K562 (cell line): ENCODE results near the gene PTTG1IP. TPM values are rescaled to one million over a fixed set of nuclear protein-coding genes. Genes with fewer than 3 reads are reported as not detected.
A peak's percentile ranks its signal among the peaks of the same experiment; 100 is the strongest.

Experiments
- ATAC-seq: fragments of 200-7000 bp; cut with Tn5 transposase; 3 replicates; pipeline ENCODE4 v1.9.1; 2020; ENCODE audit warnings: moderate library complexity
- BruUV-seq: library from RNA; stranded (reverse); fragments of 400-500 nt; replicated peaks from 2 replicates; lab custom pipeline; 2021; lab: Mats Ljungman, UMichigan
- CTCF ChIA-PET: fragments of 300-600 bp; formaldehyde crosslinking; extraction: SDS; loops from one replicate; lab custom pipeline; 2021; ENCODE audit warnings: low intra/inter-chr PET ratio; lab: Yijun Ruan, JAX
- POLR2A ChIA-PET: fragments of 300-600, 350-650 bp; sonication (Branson Sonifier 250); formaldehyde crosslinking; extraction: SDS; loops from one replicate; lab custom pipeline; 2021; ENCODE audit warnings: antibody characterized with exemption, inconsistent platforms; lab: Yijun Ruan, JAX
- DNase-seq, 4 experiments: peaks; one replicate each; pipeline versions ENCODE4 v3.0.0 to v3.0.0-alpha.2; 2011 to 2018; ENCODE audit warnings: low spot score in 3 of 4, mixed read lengths in 3 of 4; ENCODE audit errors: extremely low read depth in 1 of 4
- FAIRE-seq: peaks from 2 replicates; lab custom pipeline; 2011; peaks lifted over from hg19 to GRCh38; lab: Jason Lieb, UNC
- H2AFZ ChIP-seq: 2 replicates; pipeline ENCODE4 v1.6.0; 2011; ENCODE audit warnings: low read depth, low read length, control low read depth, inconsistent platforms
- H3K27ac ChIP-seq: fragments of 200-600 bp; 3 replicates; pipeline ENCODE4 v1.8.0; 2011; ENCODE audit warnings: low read depth, mild to moderate bottlenecking, control low read depth, inconsistent platforms, low read length, moderate library complexity, mixed read lengths; ENCODE audit errors: extremely low read depth
- H3K27me3 ChIP-seq, 2 experiments: fragments of 300-600 bp in 1 of 2; 2 replicates in 1 of 2; 3 replicates in 1 of 2; pipeline versions ENCODE4 v1.6.0 to v1.8.0; 2011; ENCODE audit warnings: inconsistent platforms in 2 of 2, low read length in 2 of 2, mild to moderate bottlenecking in 1 of 2, mixed read lengths in 1 of 2, moderate library complexity in 1 of 2; ENCODE audit not compliant: control insufficient read depth in 2 of 2, insufficient read depth in 2 of 2
- H3K36me3 ChIP-seq: fragments of 300-600 bp; 3 replicates; pipeline ENCODE4 v1.8.0; 2011; ENCODE audit warnings: mild to moderate bottlenecking, low read length, inconsistent platforms; ENCODE audit not compliant: control insufficient read depth, insufficient read depth
- H3K4me1 ChIP-seq, 2 experiments: fragments of 200-600 bp in 1 of 2; replicated peaks in 1 of 2; 2 replicates in 1 of 2; 3 replicates in 1 of 2; pipeline versions ENCODE4 v1.5.1 to v1.8.0; 2011; ENCODE audit warnings: inconsistent platforms in 2 of 2, low read length in 2 of 2, mild to moderate bottlenecking in 1 of 2, mixed read lengths in 1 of 2, moderate library complexity in 1 of 2; ENCODE audit not compliant: control insufficient read depth in 2 of 2, insufficient read depth in 2 of 2
- H3K4me2 ChIP-seq: 2 replicates; pipeline ENCODE4 v1.6.1; 2011; ENCODE audit warnings: low read length, control low read depth, inconsistent platforms, mixed read lengths; ENCODE audit not compliant: insufficient read depth
- H3K4me3 ChIP-seq: fragments of 200-600 bp; sonication (generic), shearing (Covaris generic); 2 replicates; pipeline ENCODE4 v1.5.1; 2016; ENCODE audit warnings: control low read depth, inconsistent platforms
- H3K79me2 ChIP-seq: fragments of 200-600 bp; 3 replicates; pipeline ENCODE4 v1.8.0; 2011; ENCODE audit warnings: low read length, inconsistent platforms; ENCODE audit not compliant: control insufficient read depth, insufficient read depth
- H3K9ac ChIP-seq, 2 experiments: 2 replicates each; pipeline versions ENCODE4 v1.6.0 to v1.6.1; 2011; ENCODE audit warnings: low read depth in 2 of 2, low read length in 2 of 2, control low read depth in 1 of 2, inconsistent platforms in 1 of 2, mild to moderate bottlenecking in 1 of 2, mixed read lengths in 1 of 2; ENCODE audit not compliant: insufficient read depth in 1 of 2
- H3K9me1 ChIP-seq: one replicate; pipeline ENCODE4 v1.6.0; 2011; ENCODE audit warnings: inconsistent platforms, mild to moderate bottlenecking, low read length, moderate library complexity; ENCODE audit not compliant: control insufficient read depth, insufficient read depth
- H3K9me3 ChIP-seq: replicated peaks from 2 replicates; pipeline ENCODE4 v1.5.1; 2011; ENCODE audit warnings: low read depth, low read length, inconsistent platforms; ENCODE audit not compliant: control insufficient read depth, insufficient read depth
- H4K20me1 ChIP-seq: replicated peaks from 2 replicates; pipeline ENCODE4 v1.6.1; 2011; ENCODE audit warnings: low read length, inconsistent platforms, mixed read lengths; ENCODE audit not compliant: control insufficient read depth, insufficient read depth
- CBFA2T2 ChIP-seq: fragments of 450-650 bp; conservative IDR thresholded peaks from 2 replicates; pipeline ENCODE4 v1.6.1; 2017; ENCODE audit warnings: mild to moderate bottlenecking
- CBFB ChIP-seq: sonication (generic); formaldehyde crosslinking; IDR thresholded peaks from 2 replicates; pipeline ENCODE4 v1.4.0; 2020; ENCODE audit warnings: mild to moderate bottlenecking, missing genetic modification reagents
- CCAR2 ChIP-seq: fragments of 200-400 bp; formaldehyde crosslinking; IDR thresholded peaks from 2 replicates; pipeline ENCODE4 v1.6.1; 2017; ENCODE audit warnings: mild to moderate bottlenecking, low read depth, low read length
- ERF ChIP-seq: fragments of 450-650 bp; formaldehyde crosslinking; IDR thresholded peaks from 2 replicates; pipeline ENCODE4 v1.4.0; 2020; ENCODE audit warnings: mild to moderate bottlenecking, mixed read lengths
- FOXJ2 ChIP-seq: fragments of 200-800 bp; sonication (Bioruptor generic); IDR thresholded peaks from 2 replicates; pipeline ENCODE4 v1.6.1; 2016; ENCODE audit warnings: missing genetic modification characterization, missing compliant biosample characterization
- HMGN3 ChIP-seq: IDR thresholded peaks from 2 replicates; pipeline ENCODE4 v1.6.1; 2011; ENCODE audit warnings: borderline replicate concordance, low read depth, mild to moderate bottlenecking, mixed read lengths, low read length; ENCODE audit not compliant: insufficient read length; ENCODE audit errors: extremely low read depth
- IRF2 ChIP-seq: sonication (generic); formaldehyde crosslinking; IDR thresholded peaks from 2 replicates; pipeline ENCODE4 v1.8.1; 2022; ENCODE audit warnings: mild to moderate bottlenecking, missing genetic modification reagents
- MBD2 ChIP-seq: sonication (generic); IDR thresholded peaks from 2 replicates; pipeline ENCODE4 v1.6.1; 2016; ENCODE audit warnings: low read depth, borderline replicate concordance
- MCM3 ChIP-seq: fragments of 450-650 bp; IDR thresholded peaks from 2 replicates; pipeline ENCODE4 v1.6.1; 2016
- NCOA1 ChIP-seq: fragments of 450-650 bp; IDR thresholded peaks from 2 replicates; pipeline ENCODE4 v1.6.1; 2016; ENCODE audit warnings: low read depth
- NFXL1 ChIP-seq: fragments of 450-650 bp; formaldehyde crosslinking; IDR thresholded peaks from 2 replicates; pipeline ENCODE4 v1.4.0; 2021; ENCODE audit warnings: mild to moderate bottlenecking
- PML ChIP-seq: IDR thresholded peaks from 2 replicates; pipeline ENCODE4 v1.6.1; 2012; ENCODE audit warnings: low read length, inconsistent platforms
- POU5F1 ChIP-seq: fragments of 150-350 bp; IDR thresholded peaks from 2 replicates; pipeline ENCODE4 v1.6.1; 2014; ENCODE audit warnings: borderline replicate concordance, low read length, low read depth, mild to moderate bottlenecking; ENCODE audit not compliant: partially characterized antibody
- SNIP1 ChIP-seq: fragments of 450-650 bp; IDR thresholded peaks from 2 replicates; pipeline ENCODE4 v1.7.1; 2017; ENCODE audit warnings: low read depth, mild to moderate bottlenecking
- SPI1 ChIP-seq: IDR thresholded peaks from 2 replicates; pipeline ENCODE4 v1.6.1; 2011; ENCODE audit warnings: low read depth, low read length, control low read depth, borderline replicate concordance
- SRF ChIP-seq, 2 experiments: fragments of 250-450, 450-650 bp in 1 of 2; sonication (Bioruptor Pico) in 1 of 2; sonication (generic) in 1 of 2; formaldehyde crosslinking; IDR thresholded peaks; 2 replicates each; pipeline versions ENCODE4 v1.5.0 to v1.5.1; 2020 to 2022; ENCODE audit warnings: mild to moderate bottlenecking in 1 of 2, missing genetic modification reagents in 1 of 2
- ZBED1 ChIP-seq: IDR thresholded peaks from 2 replicates; pipeline ENCODE4 v1.6.1; 2014
- ZNF133 ChIP-seq: fragments of 250-450 bp; sonication (Bioruptor Pico); IDR thresholded peaks from 2 replicates; pipeline ENCODE4 v1.4.0; 2020; ENCODE audit warnings: mild to moderate bottlenecking
- ZNF212 ChIP-seq: fragments of 450-650 bp; formaldehyde crosslinking; IDR thresholded peaks from 2 replicates; pipeline ENCODE4 v1.4.0; 2020; ENCODE audit warnings: mild to moderate bottlenecking
- ZNF23 ChIP-seq: fragments of 250-450 bp; sonication (Bioruptor Pico); IDR thresholded peaks from 2 replicates; pipeline ENCODE4 v1.4.0; 2020; ENCODE audit warnings: mild to moderate bottlenecking
- ZNF239 ChIP-seq: fragments of 250-450 bp; sonication (Bioruptor Pico); IDR thresholded peaks from 2 replicates; pipeline ENCODE4 v1.4.0; 2020; ENCODE audit warnings: mild to moderate bottlenecking
- WGBS: fragments of 100-300 bp; shearing (Covaris generic); methylation state at CpG from one replicate; pipeline ENCODE4 v1.1.6; 2016; ENCODE audit warnings: low coverage, mixed read lengths; ENCODE audit not compliant: insufficient coverage; ENCODE audit errors: missing lambda C conversion rate; 5-methylcytosine and 5-hydroxymethylcytosine counted together
- in situ Hi-C: fragments of 300-500 bp; cut with MboI; formaldehyde crosslinking; loops from 4 replicates; pipeline ENCODE4 v1.15.0; 2018; ENCODE audit warnings: inconsistent platforms, mixed read lengths
- intact Hi-C: fragments of 100-400 bp; cut with micrococcal nuclease; formaldehyde crosslinking; loops from 2 replicates; pipeline ENCODE4 v1.14.2; 2022
- polyA plus RNA-seq, 8 experiments: library from polyadenylated mRNA; depleted of rRNA in 4 of 8; stranded (reverse) in 5 of 8; unstranded in 3 of 8; fragments of >200 nt; fragmentation: Nextera tagmentation in 2 of 8; fragmentation: Illumina TruSeq in 1 of 8; extraction: Ambion mirVana in 2 of 8; extraction: Trizol in 1 of 8; gene quantifications; 2 replicates each; pipeline versions ENCODE4 v1.2.1 to v1.2.3, GENCODE V29; 2011 to 2014; ENCODE audit warnings: inconsistent platforms in 1 of 8, missing spikeins in 1 of 8
- total RNA-seq, 7 experiments: library from RNA; depleted of rRNA in 6 of 7; stranded (reverse); fragments of >200 nt in 6 of 7; fragmentation: Illumina TruSeq in 2 of 7; extraction: Trizol in 2 of 7; gene quantifications; 2 replicates each; pipeline versions ENCODE4 v1.2.1 to v1.2.3, GENCODE V29; 2011 to 2021; ENCODE audit warnings: low replicate concordance in 1 of 7
- TF ChIP-seq, protein P1 (sequence below): sonication (generic); formaldehyde crosslinking; IDR thresholded peaks from 2 replicates; pipeline ENCODE4 v1.8.1; 2023; ENCODE audit warnings: mild to moderate bottlenecking, missing genetic modification reagents, moderate library complexity
- TF ChIP-seq, protein P2 (sequence below), 3 experiments: fragments of 200-800 bp in 1 of 3; sonication (Bioruptor generic) in 1 of 3; sonication (generic) in 1 of 3; formaldehyde crosslinking in 1 of 3; IDR thresholded peaks; 2 replicates each; pipeline versions ENCODE4 v1.6.1 to v1.8.0; 2016 to 2022; ENCODE audit warnings: mild to moderate bottlenecking in 2 of 3, missing compliant biosample characterization in 2 of 3, missing genetic modification characterization in 2 of 3, missing genetic modification reagents in 1 of 3
- TF ChIP-seq, protein P3 (sequence below): sonication (generic); formaldehyde crosslinking; IDR thresholded peaks from 2 replicates; pipeline ENCODE4 v1.8.0; 2022; ENCODE audit warnings: missing genetic modification reagents, mild to moderate bottlenecking, borderline replicate concordance

Gene PTTG1IP
- total and polyA plus RNA-seq, 9 of the 15 experiments (the other 6 are each of a cell fraction or from before 2014, with no cell fraction given): 5.0 to 99.3 (median 82.4) TPM

DNA sequence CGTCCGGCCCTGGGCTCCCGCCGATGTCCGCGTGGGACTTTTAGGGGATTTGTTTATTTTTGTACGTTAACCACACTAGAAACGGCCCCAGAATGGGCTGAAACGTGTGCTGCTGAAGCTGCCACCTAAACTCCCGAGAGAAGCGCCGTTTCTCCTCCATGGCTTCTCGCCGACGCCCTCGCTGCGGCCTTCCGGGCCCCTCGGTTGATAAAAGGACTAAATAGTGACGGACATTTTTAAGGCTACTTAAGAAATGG lies 678 bp upstream of the PTTG1IP start:
- Histone ChIP-seq H3K27ac (peak overlapping the region; percentile 74), H3K36me3 (no peaks in the 10 kb centered on the region), H3K4me2 (peak overlapping the region; percentile 85), H3K79me2 (peaks cover 43% of the 10 kb centered on the region), H3K9ac (peak overlapping the region; percentile 74 to 91), H3K27me3 (no peaks in the 10 kb centered on the region), H2AFZ (peak overlapping the region; percentile 78), H3K4me1 (peaks cover 42 to 54% of the 10 kb centered on the region in 2 experiments), H3K9me1 (peaks cover 15% of the 10 kb centered on the region), H3K9me3 (no peaks in the 10 kb centered on the region), H4K20me1 (peaks cover 26% of the 10 kb centered on the region), H3K4me3 (peak overlapping the region; percentile 67)
- POLR2A ChIA-PET: interaction anchor here (0.5 to 1.8 kb wide), 13 partner anchors 9 to 1379 kb away, joined by 3 to 8 read pairs (median 3); no protein-coding TSS in a partner anchor
- CTCF ChIA-PET: no interaction called here
- WGBS: 4% methylated on average over 18 of the region's 20 CpGs
- ATAC-seq (no peak), FAIRE-seq (no peak), DNase-seq (no peak)
- intact Hi-C loops (loop anchor here (2.0 kb wide), 1 partner anchor 71 kb away; no protein-coding TSS in a partner anchor), in situ Hi-C loops (no loop called here)
- TSS peak; percentile 93 for BruUV-seq
- TF ChIP-seq MBD2: no peak
- TF ChIP-seq, protein P1, sequence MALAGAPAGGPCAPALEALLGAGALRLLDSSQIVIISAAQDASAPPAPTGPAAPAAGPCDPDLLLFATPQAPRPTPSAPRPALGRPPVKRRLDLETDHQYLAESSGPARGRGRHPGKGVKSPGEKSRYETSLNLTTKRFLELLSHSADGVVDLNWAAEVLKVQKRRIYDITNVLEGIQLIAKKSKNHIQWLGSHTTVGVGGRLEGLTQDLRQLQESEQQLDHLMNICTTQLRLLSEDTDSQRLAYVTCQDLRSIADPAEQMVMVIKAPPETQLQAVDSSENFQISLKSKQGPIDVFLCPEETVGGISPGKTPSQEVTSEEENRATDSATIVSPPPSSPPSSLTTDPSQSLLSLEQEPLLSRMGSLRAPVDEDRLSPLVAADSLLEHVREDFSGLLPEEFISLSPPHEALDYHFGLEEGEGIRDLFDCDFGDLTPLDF: 0 out of 2 replicates have a peak, but pooled peaks have one; percentile 41
- peak; percentile 87; the same call in 1 of the 2 replicates for TF ChIP-seq CBFB (CRISPR knock-in tag)
- TF ChIP-seq ZNF212: no peak
- TF ChIP-seq ZNF239 (CRISPR knock-in tag): no peak
- no peak for TF ChIP-seq CBFA2T2
- TF ChIP-seq, protein P2, sequence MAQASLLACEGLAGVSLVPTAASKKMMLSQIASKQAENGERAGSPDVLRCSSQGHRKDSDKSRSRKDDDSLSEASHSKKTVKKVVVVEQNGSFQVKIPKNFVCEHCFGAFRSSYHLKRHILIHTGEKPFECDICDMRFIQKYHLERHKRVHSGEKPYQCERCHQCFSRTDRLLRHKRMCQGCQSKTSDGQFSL (CRISPR knock-in tag; IDR thresholded peaks at IDR 0.05): no peak
- TF ChIP-seq, protein P2 (tag; IDR thresholded peaks at IDR 0.05): no peak
- TF ChIP-seq ERF (CRISPR knock-in tag): peak; percentile 50; the same call in 1 of the 2 replicates
- TF ChIP-seq SPI1: no peak
- TF ChIP-seq NFXL1: no peak
- no peak for TF ChIP-seq SRF (CRISPR knock-in tag; IDR thresholded peaks at IDR 0.05)
- no peak for TF ChIP-seq FOXJ2
- no peak for TF ChIP-seq MCM3
- no peak for TF ChIP-seq ZNF133 (CRISPR knock-in tag)
- TF ChIP-seq, protein P3, sequence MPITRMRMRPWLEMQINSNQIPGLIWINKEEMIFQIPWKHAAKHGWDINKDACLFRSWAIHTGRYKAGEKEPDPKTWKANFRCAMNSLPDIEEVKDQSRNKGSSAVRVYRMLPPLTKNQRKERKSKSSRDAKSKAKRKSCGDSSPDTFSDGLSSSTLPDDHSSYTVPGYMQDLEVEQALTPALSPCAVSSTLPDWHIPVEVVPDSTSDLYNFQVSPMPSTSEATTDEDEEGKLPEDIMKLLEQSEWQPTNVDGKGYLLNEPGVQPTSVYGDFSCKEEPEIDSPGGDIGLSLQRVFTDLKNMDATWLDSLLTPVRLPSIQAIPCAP (CRISPR knock-in tag): peak; percentile 37; the same call in 1 of the 2 replicates
- no peak for TF ChIP-seq POU5F1
- TF ChIP-seq IRF2: no peak
- no peak for TF ChIP-seq ZBED1
- TF ChIP-seq ZNF23 (CRISPR knock-in tag): no peak
- TF ChIP-seq PML: no peak; the same call in 1 of the 2 replicates
- no peak for TF ChIP-seq CCAR2
- TF ChIP-seq NCOA1: no peak
- no peak for TF ChIP-seq HMGN3
- peak; percentile 91 for TF ChIP-seq SNIP1
